ENCODE measurements around the gene CDK14. TPM values are rescaled to one million over a fixed set of nuclear protein-coding genes. Genes with fewer than 3 reads are reported as not detected.

Gene CDK14
- total RNA-seq, 1 experiment from 2014 or later, result 39.1 TPM

- Histone ChIP-seq H3K79me2 (ENCODE audit: low read depth) (no peaks in the 10 kb centered on the region), H3K4me3 (no peak overlapping the region), H3F3A (ENCODE audit: insufficient read depth, low read depth) (no peaks in the 10 kb centered on the region), H3K36me3 (ENCODE audit: low read depth) (no peaks in the 10 kb centered on the region), H3K9me3 (ENCODE audit: insufficient read depth, low read depth) (no peaks in the 10 kb centered on the region), H3K27me3 (ENCODE audit: insufficient read depth, low read depth) (no peaks in the 10 kb centered on the region), H3K4me2 (no peak overlapping the region), H3K4me1 (replicated peaks; ENCODE audit: insufficient read depth) (no peaks in the 10 kb centered on the region), H3K9me2 (ENCODE audit: insufficient read depth) (no peaks in the 10 kb centered on the region), H3K27ac (no peak overlapping the region), H4K20me1 (ENCODE audit: insufficient read depth) (no peaks in the 10 kb centered on the region), H2AFZ (no peak overlapping the region)
- POLR2A ChIA-PET (ENCODE audit: unreplicated experiment), result interaction anchor here (0.7 kb wide), 1 partner anchor 15 kb away, joined by 3 read pairs; no protein-coding TSS in a partner anchor
- TF ChIP-seq CTCF (conservative IDR thresholded peaks at IDR 0.05) (no peak), EZH2 (IDR thresholded peaks at IDR 0.05; ENCODE audit: low read depth) (no peak)
- intact Hi-C loops (cut with micrococcal nuclease; ENCODE audit: unreplicated experiment), result loop anchor here (10.0 kb wide), 1 partner anchor 467 kb away; the partner anchor contains the start of gene STEAP1
- BruUV-seq (replicated peaks), result no TSS peak
- no peak for DNase-seq
- CTCF ChIA-PET, result no interaction called here
Observed at GRCh38 chr7:90621747-90622140, 25.6 kb downstream of the CDK14 start.

GRCh38 chr7:90622670-90623069 lies 26.5 kb downstream of the CDK14 start:
- H3K36me3 ChIP-seq (ENCODE audit: low read depth), result no peaks in the 10 kb centered on the region
- H2AFZ ChIP-seq, result no peak overlapping the region
- no peaks in the 10 kb centered on the region for H3K9me2 ChIP-seq (ENCODE audit: insufficient read depth)
- no peaks in the 10 kb centered on the region for H3K27me3 ChIP-seq (ENCODE audit: insufficient read depth, low read depth)
- no peaks in the 10 kb centered on the region for H3F3A ChIP-seq (ENCODE audit: insufficient read depth, low read depth)
- H3K27ac ChIP-seq, result no peak overlapping the region
- H3K79me2 ChIP-seq (ENCODE audit: low read depth), result no peaks in the 10 kb centered on the region
- no peak overlapping the region for H3K4me3 ChIP-seq
- no peaks in the 10 kb centered on the region for H3K4me1 ChIP-seq (replicated peaks; ENCODE audit: insufficient read depth)
- CTCF ChIA-PET, result no interaction called here
- no peaks in the 10 kb centered on the region for H3K9me3 ChIP-seq (ENCODE audit: insufficient read depth, low read depth)
- DNase-seq, result no peak
- H3K4me2 ChIP-seq, result no peak overlapping the region
- no peaks in the 10 kb centered on the region for H4K20me1 ChIP-seq (ENCODE audit: insufficient read depth)
- intact Hi-C loops (cut with micrococcal nuclease; ENCODE audit: unreplicated experiment), result loop anchor here (10.0 kb wide), 1 partner anchor 468 kb away; the partner anchor contains the start of gene STEAP1
- POLR2A ChIA-PET (ENCODE audit: unreplicated experiment), result no interaction called here
- TF ChIP-seq CTCF (conservative IDR thresholded peaks at IDR 0.05), result no peak
- TF ChIP-seq EZH2 (IDR thresholded peaks at IDR 0.05; ENCODE audit: low read depth), result no peak
- no TSS peak for BruUV-seq (replicated peaks)

- no peak for TF ChIP-seq CTCF (conservative IDR thresholded peaks at IDR 0.05)
- no peak for TF ChIP-seq EZH2 (IDR thresholded peaks at IDR 0.05; ENCODE audit: low read depth)
- ChIA-PET POLR2A (ENCODE audit: unreplicated experiment) (no interaction called here), CTCF (interaction anchor here (1.6 kb wide), 1 partner anchor 169 kb away, joined by 4 read pairs; no protein-coding TSS in a partner anchor)
- no TSS peak for BruUV-seq (replicated peaks)
- no peaks in the 10 kb centered on the region for H3K27me3 ChIP-seq (ENCODE audit: insufficient read depth, low read depth)
- no peaks in the 10 kb centered on the region for H3K9me2 ChIP-seq (ENCODE audit: insufficient read depth)
- H3K9me3 ChIP-seq (ENCODE audit: insufficient read depth, low read depth), result no peaks in the 10 kb centered on the region
- no peaks in the 10 kb centered on the region for H3K4me1 ChIP-seq (replicated peaks; ENCODE audit: insufficient read depth)
- no peak overlapping the region for H3K27ac ChIP-seq
- no peak overlapping the region for H3K4me2 ChIP-seq
- H3K36me3 ChIP-seq (ENCODE audit: low read depth), result no peaks in the 10 kb centered on the region
- intact Hi-C loops (cut with micrococcal nuclease; ENCODE audit: unreplicated experiment), result loop anchor here (10.0 kb wide), 1 partner anchor 470 kb away; the partner anchor contains the start of gene STEAP1
- no peak overlapping the region for H2AFZ ChIP-seq
- no peak overlapping the region for H3K4me3 ChIP-seq
- H3F3A ChIP-seq (ENCODE audit: insufficient read depth, low read depth), result no peaks in the 10 kb centered on the region
- H3K79me2 ChIP-seq (ENCODE audit: low read depth), result no peaks in the 10 kb centered on the region
- H4K20me1 ChIP-seq (ENCODE audit: insufficient read depth), result no peaks in the 10 kb centered on the region
- no peak for DNase-seq
Observed at GRCh38 chr7:90624225-90624911, 28.2 kb downstream of the CDK14 start.
